KMS-11 (cell line): Measurements from ENCODE around the gene HERC3.

ENCODE experiments used
- H2AFZ ChIP-seq: fragments of 200-600 bp; sonication (generic); 2 replicates; pipeline ENCODE4 v1.6.1; 2016; ENCODE audit warnings: antibody characterized with exemption, mixed run types, low read depth
- H3K27ac ChIP-seq: fragments of 200-600 bp; sonication (generic); 2 replicates; pipeline ENCODE4 v1.6.1; 2016; ENCODE audit warnings: mild to moderate bottlenecking, mixed run types
- H3K27me3 ChIP-seq: fragments of 200-600 bp; sonication (generic); 2 replicates; pipeline ENCODE4 v1.6.1; 2017; ENCODE audit warnings: mild to moderate bottlenecking, low read depth, mixed run types, moderate library complexity; ENCODE audit not compliant: insufficient read depth
- H3K36me3 ChIP-seq: fragments of 200-600 bp; sonication (generic); 2 replicates; pipeline ENCODE4 v1.6.1; 2017; ENCODE audit warnings: mild to moderate bottlenecking, mixed run types; ENCODE audit not compliant: insufficient read depth
- H3K4me1 ChIP-seq: fragments of 200-600 bp; sonication (generic); 2 replicates; pipeline ENCODE4 v1.6.1; 2016; ENCODE audit warnings: mild to moderate bottlenecking, low read depth, mixed run types; ENCODE audit not compliant: poor library complexity, severe bottlenecking
- H3K4me2 ChIP-seq: fragments of 200-600 bp; sonication (generic); 2 replicates; pipeline ENCODE4 v1.7.0; 2016; ENCODE audit warnings: mild to moderate bottlenecking, mixed run types
- H3K4me3 ChIP-seq: fragments of 200-600 bp; sonication (generic); IDR thresholded peaks from 2 replicates; pipeline ENCODE4 v1.6.1; 2017; ENCODE audit warnings: low read depth, low read length, mixed read lengths; ENCODE audit not compliant: insufficient read depth
- H3K79me2 ChIP-seq: fragments of 200-600 bp; sonication (generic); 2 replicates; pipeline ENCODE4 v1.6.1; 2016; ENCODE audit warnings: low read depth, mixed run types; ENCODE audit not compliant: insufficient read depth
- H3K9ac ChIP-seq: fragments of 200-600 bp; sonication (generic); 2 replicates; pipeline ENCODE4 v1.6.1; 2016; ENCODE audit warnings: mild to moderate bottlenecking, mixed run types
- H4K20me1 ChIP-seq: fragments of 200-600 bp; sonication (generic); 2 replicates; pipeline ENCODE4 v1.6.1; 2016; ENCODE audit warnings: mild to moderate bottlenecking, mixed run types; ENCODE audit not compliant: insufficient read depth
- CTCF ChIP-seq: fragments of 200-600 bp; sonication (generic); conservative IDR thresholded peaks from 2 replicates; pipeline ENCODE4 v1.6.1; 2017; ENCODE audit warnings: low read depth, mild to moderate bottlenecking, antibody characterized with exemption, low read length, moderate library complexity, mixed read lengths

Gene HERC3

GRCh38 chr4:88591787-88592599 lies at the start of gene HERC3:
HERC3 (plus strand) TSS chr4:88592480; CDS start chr4:88605824, 13,344 bp downstream.
- no peaks in the 10 kb centered on the region for H3K79me2 ChIP-seq
- H3K27me3 ChIP-seq: no peaks in the 10 kb centered on the region
- H3K9ac ChIP-seq: peak within 1 kb of the TSS; percentile 50
- no peaks in the 10 kb centered on the region for H4K20me1 ChIP-seq
- peak within 1 kb of the TSS; percentile 88 for H3K4me2 ChIP-seq
- peak within 1 kb of the TSS; percentile 29; the same call in 1 of the 2 replicates for H3K27ac ChIP-seq
- no peak for TF ChIP-seq CTCF
- H3K4me1 ChIP-seq: peaks cover 4% of the 10 kb centered on the region
- H2AFZ ChIP-seq: peak within 1 kb of the TSS; percentile 99
- no peaks in the 10 kb centered on the region for H3K36me3 ChIP-seq
- H3K4me3 ChIP-seq: no peak within 1 kb of the TSS

- H3K4me3 ChIP-seq: no peak overlapping the region
- H3K4me1 ChIP-seq: no peaks in the 10 kb centered on the region
- no peaks in the 10 kb centered on the region for H3K79me2 ChIP-seq
- no peaks in the 10 kb centered on the region for H3K27me3 ChIP-seq
- no peaks in the 10 kb centered on the region for H4K20me1 ChIP-seq
- H3K9ac ChIP-seq: no peak overlapping the region
- H3K27ac ChIP-seq: no peak overlapping the region
- H3K4me2 ChIP-seq: no peak overlapping the region
- H2AFZ ChIP-seq: no peak overlapping the region
- TF ChIP-seq CTCF: no peak
- H3K36me3 ChIP-seq: no peaks in the 10 kb centered on the region
Observed at GRCh38 chr4:88549815-88550214, 42.5 kb upstream of the HERC3 start.

GRCh38 chr4:88567591-88567990 lies 24.7 kb upstream of the HERC3 start:
- Histone ChIP-seq H3K36me3 (no peaks in the 10 kb centered on the region), H3K27ac (no peak overlapping the region), H3K4me3 (no peak overlapping the region), H4K20me1 (no peaks in the 10 kb centered on the region), H2AFZ (no peak overlapping the region), H3K9ac (no peak overlapping the region), H3K27me3 (no peaks in the 10 kb centered on the region), H3K4me1 (no peaks in the 10 kb centered on the region), H3K4me2 (no peak overlapping the region), H3K79me2 (no peaks in the 10 kb centered on the region)
- no peak for TF ChIP-seq CTCF

GRCh38 chr4:88570001-88570400 lies 22.3 kb upstream of the HERC3 start:
- no peaks in the 10 kb centered on the region for H3K27me3 ChIP-seq
- H3K36me3 ChIP-seq: no peaks in the 10 kb centered on the region
- no peak overlapping the region for H3K27ac ChIP-seq
- no peaks in the 10 kb centered on the region for H4K20me1 ChIP-seq
- H3K9ac ChIP-seq: no peak overlapping the region
- H3K4me3 ChIP-seq: no peak overlapping the region
- no peak for TF ChIP-seq CTCF
- H3K4me2 ChIP-seq: no peak overlapping the region
- no peaks in the 10 kb centered on the region for H3K4me1 ChIP-seq
- H3K79me2 ChIP-seq: no peaks in the 10 kb centered on the region
- no peak overlapping the region for H2AFZ ChIP-seq
